Testis (tissue), 3 donors: Measurements from ENCODE around the gene TRMO. TPM values are rescaled to one million over a fixed set of nuclear protein-coding genes. Genes with fewer than 3 reads are reported as not detected.

Experiments
- DNase-seq: peaks from one replicate; pipeline ENCODE4 v3.0.0-alpha.2; 2019
- H3K27ac ChIP-seq, 2 donors: fragments of 200-600 bp; sonication (generic); one replicate each; pipeline ENCODE4 v1.5.1; 2019
- H3K27me3 ChIP-seq: fragments of 200-600 bp; sonication (generic); one replicate; pipeline ENCODE4 v1.5.1; 2019
- H3K36me3 ChIP-seq: fragments of 200-600 bp; sonication (generic); one replicate; pipeline ENCODE4 v1.5.1; 2017; ENCODE audit warnings: low read depth; ENCODE audit errors: missing control alignments
- H3K4me1 ChIP-seq: fragments of 200-600 bp; sonication (generic); one replicate; pipeline ENCODE4 v1.5.1; 2019
- H3K4me3 ChIP-seq, 2 donors: fragments of 200-600 bp; sonication (generic); one replicate each; pipeline ENCODE4 v1.5.1; 2017 to 2019
- H3K9me3 ChIP-seq: fragments of 200-600 bp; sonication (generic); one replicate; pipeline ENCODE4 v1.5.1; 2017
- CTCF ChIP-seq, 3 experiments: fragments of 450-650 bp in 2 of 3; fragments of 200-600 bp in 1 of 3; sonication (generic) in 1 of 3; IDR thresholded peaks; one replicate each; pipeline ENCODE4 v1.5.1; 2016 to 2019; ENCODE audit warnings: antibody characterized with exemption in 3 of 3, mild to moderate bottlenecking in 2 of 3, moderate library complexity in 1 of 3
- POLR2A ChIP-seq: fragments of 450-650 bp; IDR thresholded peaks from one replicate; pipeline ENCODE4 v1.6.1; 2017; ENCODE audit warnings: antibody characterized with exemption, mild to moderate bottlenecking, moderate library complexity
- WGBS, 2 donors: methylation state at CpG; one replicate each; pipeline ENCODE4 v1.1.5; 2018; 5-methylcytosine and 5-hydroxymethylcytosine counted together
- intact Hi-C: fragments of 100-400 bp; cut with DNase I; formaldehyde crosslinking; loops from one replicate; pipeline ENCODE4 v1.15.1; 2023; ENCODE audit warnings: low total_unique reads
- polyA plus RNA-seq: library from polyadenylated mRNA; stranded (reverse); fragments of 350-450 nt; fragmentation: Illumina TruSeq; extraction: RNeasy Lipid Tissue Mini Kit (QIAGEN cat#74804); gene quantifications from one replicate; pipeline ENCODE4 v1.2.3, GENCODE V29; 2014; ENCODE audit warnings: low read depth, low replicate concordance; ENCODE audit not compliant: insufficient read depth
- total RNA-seq, 2 donors: library from RNA; depleted of rRNA; stranded (reverse); fragments of >200 nt; gene quantifications; one replicate each; pipeline ENCODE4 v1.2.3, GENCODE V29; 2016

Gene TRMO
- total and polyA plus RNA-seq, 3 donors from 2014 or later, result 33.2 to 40.1 (median 37.3) TPM

- H3K4me1 ChIP-seq, result peaks cover 9% of the 10 kb centered on the region
- peak overlapping the region; percentile 1 to 21 for H3K27ac ChIP-seq
- H3K4me3 ChIP-seq, result no peak overlapping the region
- TF ChIP-seq POLR2A (no peak), CTCF (IDR thresholded peaks at IDR 0.05) (peak; percentile 60 to 80 (median 70))
- intact Hi-C loops, result loop anchor here (10.0 kb wide), 1 partner anchor 111 kb away; no protein-coding TSS in a partner anchor
- DNase-seq, result peak; percentile 87
- no peaks in the 10 kb centered on the region for H3K36me3 ChIP-seq
- H3K9me3 ChIP-seq, result no peaks in the 10 kb centered on the region
- 0% methylated on average over 8 of the region's 8 CpGs for WGBS, 2 donors
- no peaks in the 10 kb centered on the region for H3K27me3 ChIP-seq
Measured at GRCh38 chr9:97923529-97924108, 1.3 kb upstream of the TRMO start.

- Histone ChIP-seq H3K27me3 (no peaks in the 10 kb centered on the region), H3K36me3 (no peaks in the 10 kb centered on the region), H3K4me3 (no peak overlapping the region), H3K9me3 (no peaks in the 10 kb centered on the region), H3K27ac (no peak overlapping the region), H3K4me1 (peaks cover 9% of the 10 kb centered on the region)
- TF ChIP-seq CTCF (IDR thresholded peaks at IDR 0.05) (no peak), POLR2A (no peak)
- DNase-seq, result no peak
- intact Hi-C loops, result no loop called here
Measured at GRCh38 chr9:97919217-97919813, 3.0 kb downstream of the TRMO start.

- TF ChIP-seq POLR2A (no peak), CTCF (IDR thresholded peaks at IDR 0.05) (no peak)
- Histone ChIP-seq H3K9me3 (no peaks in the 10 kb centered on the region), H3K36me3 (no peaks in the 10 kb centered on the region), H3K27me3 (no peaks in the 10 kb centered on the region), H3K4me1 (peaks cover 9% of the 10 kb centered on the region), H3K4me3 (no peak overlapping the region), H3K27ac (no peak overlapping the region)
- 78 to 86% methylated on average over 4 of the region's 4 CpGs for WGBS, 2 donors
- no peak for DNase-seq
- intact Hi-C loops, result no loop called here
Measured at GRCh38 chr9:97918611-97919010, 3.7 kb downstream of the TRMO start.

GRCh38 chr9:97911970-97912369, 10.3 kb downstream of the TRMO start:
- H3K4me3 ChIP-seq, result no peak overlapping the region
- intact Hi-C loops, result no loop called here
- no peaks in the 10 kb centered on the region for H3K27me3 ChIP-seq
- H3K9me3 ChIP-seq, result no peaks in the 10 kb centered on the region
- DNase-seq, result no peak
- H3K4me1 ChIP-seq, result no peaks in the 10 kb centered on the region
- H3K36me3 ChIP-seq, result no peaks in the 10 kb centered on the region
- H3K27ac ChIP-seq, result no peak overlapping the region
- TF ChIP-seq CTCF (IDR thresholded peaks at IDR 0.05), result no peak
- TF ChIP-seq POLR2A, result no peak
- 68 to 92% methylated on average over 1 of the region's 1 CpG for WGBS, 2 donors

- whole genome bisulfite sequencing, 2 donors, result 88 to 97% methylated on average over 2 of the region's 2 CpGs
- Histone ChIP-seq H3K36me3 (no peaks in the 10 kb centered on the region), H3K4me3 (no peak overlapping the region), H3K4me1 (no peaks in the 10 kb centered on the region), H3K9me3 (no peaks in the 10 kb centered on the region), H3K27me3 (no peaks in the 10 kb centered on the region), H3K27ac (no peak overlapping the region)
- intact Hi-C loops, result no loop called here
- DNase-seq, result no peak
- TF ChIP-seq POLR2A (no peak), CTCF (IDR thresholded peaks at IDR 0.05) (no peak)
Measured at GRCh38 chr9:97911528-97911927, 10.8 kb downstream of the TRMO start.
